ENCODE results near the gene CEMIP2.

The CEMIP2 gene

GRCh38 chr9:71637926-71638325, 130.4 kb downstream of the CEMIP2 start:
- no peak for DNase-seq

- no peak for DNase-seq
These were observed 130.9 kb downstream of the CEMIP2 start for GRCh38 chr9:71637375-71637774.

DNA sequence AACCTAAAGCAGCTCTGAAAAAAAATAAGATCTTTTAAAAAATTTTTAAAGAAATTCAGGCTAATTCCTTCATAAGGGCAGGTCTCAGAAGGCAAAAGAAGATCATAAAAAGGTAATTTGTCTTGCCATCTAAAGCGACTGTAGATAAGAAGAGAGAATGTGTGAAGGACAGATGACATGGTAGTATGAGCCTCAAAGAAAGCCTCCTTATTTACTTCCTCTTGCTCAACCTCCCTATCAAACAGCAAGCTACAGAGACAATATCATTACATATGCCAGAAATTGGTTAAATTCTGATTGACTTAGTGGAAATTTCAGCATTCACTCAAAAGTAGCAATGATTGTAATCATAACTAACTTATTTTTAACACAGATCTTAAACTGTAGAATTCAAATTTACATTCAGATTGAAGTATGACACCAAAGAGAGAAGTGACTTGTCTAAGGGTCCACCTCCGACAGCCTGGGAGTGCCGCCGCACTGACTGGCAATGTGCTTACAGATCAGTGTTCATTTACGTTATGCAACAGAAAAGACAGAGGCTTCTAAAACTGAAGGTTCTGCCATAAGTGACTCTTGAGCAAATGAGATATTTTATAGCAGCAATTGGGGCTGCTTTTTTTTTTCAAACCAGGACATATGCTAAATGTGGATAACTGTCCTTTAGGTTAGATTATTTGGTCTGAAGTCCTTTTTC, 132.0 kb downstream of the CEMIP2 start:
- no peak for DNase-seq

DNA sequence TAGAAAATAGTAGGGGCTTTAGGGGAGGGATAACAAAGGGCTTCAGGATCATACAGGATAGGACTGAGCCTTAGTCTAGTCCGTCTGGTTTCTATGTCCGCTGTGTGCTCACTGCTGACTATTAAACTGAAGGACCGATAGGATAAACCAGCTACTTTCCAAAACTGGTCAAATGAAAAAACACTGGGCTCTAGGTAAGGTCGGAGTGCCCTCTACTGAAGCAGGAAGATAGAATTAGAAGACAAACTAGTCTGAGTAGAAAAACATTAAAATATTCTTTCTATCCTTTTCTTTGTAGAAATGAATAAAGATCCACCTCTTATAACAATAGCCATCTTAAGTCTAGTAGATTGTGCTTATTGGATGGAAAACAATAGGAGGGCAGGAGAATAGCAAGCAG, 133.6 kb downstream of the CEMIP2 start:
- no peak for DNase-seq

Measured in DMS53 (cell line).